ENCODE data around the gene TOMM40.
"Not testable (repeated sequence)": the region's sequence is repeated elsewhere in the genome, so short reads cannot be mapped to it uniquely, and the experiment has no call there.

The TOMM40 gene

GRCh38 chr19:44909775-44910174, 18.7 kb downstream of the TOMM40 start:
- TF ChIP-seq FOXP2 (optimal IDR thresholded peaks at IDR 0.05; ENCODE audit: borderline replicate concordance, extremely low read depth, extremely low read length, insufficient read depth) (no peak), TAF1 (IDR thresholded peaks at IDR 0.05; ENCODE audit: borderline replicate concordance, insufficient read depth, low read length) (no peak), SIN3A (IDR thresholded peaks at IDR 0.05; ENCODE audit: borderline replicate concordance, insufficient read depth, low read length) (no peak), POLR2AphosphoS5 (IDR thresholded peaks at IDR 0.05; ENCODE audit: low read depth, low read length) (no peak)
- TF ChIP-seq, protein P1, sequence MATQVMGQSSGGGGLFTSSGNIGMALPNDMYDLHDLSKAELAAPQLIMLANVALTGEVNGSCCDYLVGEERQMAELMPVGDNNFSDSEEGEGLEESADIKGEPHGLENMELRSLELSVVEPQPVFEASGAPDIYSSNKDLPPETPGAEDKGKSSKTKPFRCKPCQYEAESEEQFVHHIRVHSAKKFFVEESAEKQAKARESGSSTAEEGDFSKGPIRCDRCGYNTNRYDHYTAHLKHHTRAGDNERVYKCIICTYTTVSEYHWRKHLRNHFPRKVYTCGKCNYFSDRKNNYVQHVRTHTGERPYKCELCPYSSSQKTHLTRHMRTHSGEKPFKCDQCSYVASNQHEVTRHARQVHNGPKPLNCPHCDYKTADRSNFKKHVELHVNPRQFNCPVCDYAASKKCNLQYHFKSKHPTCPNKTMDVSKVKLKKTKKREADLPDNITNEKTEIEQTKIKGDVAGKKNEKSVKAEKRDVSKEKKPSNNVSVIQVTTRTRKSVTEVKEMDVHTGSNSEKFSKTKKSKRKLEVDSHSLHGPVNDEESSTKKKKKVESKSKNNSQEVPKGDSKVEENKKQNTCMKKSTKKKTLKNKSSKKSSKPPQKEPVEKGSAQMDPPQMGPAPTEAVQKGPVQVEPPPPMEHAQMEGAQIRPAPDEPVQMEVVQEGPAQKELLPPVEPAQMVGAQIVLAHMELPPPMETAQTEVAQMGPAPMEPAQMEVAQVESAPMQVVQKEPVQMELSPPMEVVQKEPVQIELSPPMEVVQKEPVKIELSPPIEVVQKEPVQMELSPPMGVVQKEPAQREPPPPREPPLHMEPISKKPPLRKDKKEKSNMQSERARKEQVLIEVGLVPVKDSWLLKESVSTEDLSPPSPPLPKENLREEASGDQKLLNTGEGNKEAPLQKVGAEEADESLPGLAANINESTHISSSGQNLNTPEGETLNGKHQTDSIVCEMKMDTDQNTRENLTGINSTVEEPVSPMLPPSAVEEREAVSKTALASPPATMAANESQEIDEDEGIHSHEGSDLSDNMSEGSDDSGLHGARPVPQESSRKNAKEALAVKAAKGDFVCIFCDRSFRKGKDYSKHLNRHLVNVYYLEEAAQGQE (IDR thresholded peaks at IDR 0.05; ENCODE audit: insufficient read depth in 1 of 2, low read depth in 2 of 2, low read length in 2 of 2), result no peak

- TF ChIP-seq SIN3A (IDR thresholded peaks at IDR 0.05; ENCODE audit: borderline replicate concordance, insufficient read depth, low read length) (no peak), POLR2AphosphoS5 (IDR thresholded peaks at IDR 0.05; ENCODE audit: low read depth, low read length) (no peak), FOXP2 (optimal IDR thresholded peaks at IDR 0.05; ENCODE audit: borderline replicate concordance, extremely low read depth, extremely low read length, insufficient read depth) (no peak), TAF1 (IDR thresholded peaks at IDR 0.05; ENCODE audit: borderline replicate concordance, insufficient read depth, low read length) (no peak)
- TF ChIP-seq, protein P1 (IDR thresholded peaks at IDR 0.05; ENCODE audit: insufficient read depth in 1 of 2, low read depth in 2 of 2, low read length in 2 of 2), result no peak
These were observed 21.8 kb downstream of the TOMM40 start for GRCh38 chr19:44912854-44913253.

DNA sequence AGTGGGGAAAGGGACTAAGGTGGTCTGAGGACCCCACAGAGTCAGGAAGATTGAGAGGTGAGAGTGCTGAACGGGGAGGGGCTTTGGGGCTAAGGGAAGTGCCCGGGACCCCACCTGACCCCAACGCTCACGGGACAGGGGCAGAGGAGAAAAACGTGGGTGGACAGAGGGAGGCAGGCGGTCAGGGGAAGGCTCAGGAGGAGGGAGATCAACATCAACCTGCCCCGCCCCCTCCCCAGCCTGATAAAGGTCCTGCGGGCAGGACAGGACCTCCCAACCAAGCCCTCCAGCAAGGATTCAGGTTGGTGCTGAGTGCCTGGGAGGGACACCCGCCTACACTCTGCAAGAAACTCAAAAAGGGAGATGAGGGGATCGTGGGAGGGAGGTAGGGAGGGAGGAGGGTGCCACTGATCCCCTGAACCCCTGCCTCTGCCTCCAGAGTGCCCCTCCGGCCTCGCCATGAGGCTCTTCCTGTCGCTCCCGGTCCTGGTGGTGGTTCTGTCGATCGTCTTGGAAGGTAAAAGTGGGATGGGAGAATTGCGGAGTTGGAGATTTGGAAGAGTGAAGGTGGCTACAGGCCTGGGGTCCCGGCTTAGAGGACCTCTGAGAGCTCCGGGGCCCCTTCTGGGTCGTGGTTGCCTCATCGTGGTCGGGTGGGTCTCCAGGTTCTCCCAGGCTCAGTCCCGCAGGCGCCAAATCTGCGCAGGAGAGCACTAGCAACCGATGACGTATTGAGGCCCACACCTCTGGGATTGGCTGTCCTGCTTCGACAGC, 23.6 kb downstream of the TOMM40 start, which contains the start of gene APOC1:
Gene APOC1, plus strand, starts transcription at position 176 of the 774 bp plus-strand sequence. Its CDS starts 284 bp downstream, at position 460.
- not testable (repeated sequence) for TF ChIP-seq POLR2AphosphoS5 (IDR thresholded peaks at IDR 0.05; ENCODE audit: low read depth, low read length); FOXP2 (optimal IDR thresholded peaks at IDR 0.05; ENCODE audit: borderline replicate concordance, extremely low read depth, extremely low read length, insufficient read depth)
- TF ChIP-seq, protein P1 (IDR thresholded peaks at IDR 0.05; ENCODE audit: insufficient read depth in 1 of 2, low read depth in 2 of 2, low read length in 2 of 2), result not testable (repeated sequence)

- TF ChIP-seq, protein P1 (IDR thresholded peaks at IDR 0.05; ENCODE audit: insufficient read depth in 1 of 2, low read depth in 2 of 2, low read length in 2 of 2), result no peak
- TF ChIP-seq FOXP2 (optimal IDR thresholded peaks at IDR 0.05; ENCODE audit: borderline replicate concordance, extremely low read depth, extremely low read length, insufficient read depth) (no peak), POLR2AphosphoS5 (IDR thresholded peaks at IDR 0.05; ENCODE audit: low read depth, low read length) (no peak), TAF1 (IDR thresholded peaks at IDR 0.05; ENCODE audit: borderline replicate concordance, insufficient read depth, low read length) (no peak), SIN3A (IDR thresholded peaks at IDR 0.05; ENCODE audit: borderline replicate concordance, insufficient read depth, low read length) (no peak)
These were observed 33.2 kb downstream of the TOMM40 start for GRCh38 chr19:44924243-44924725.
